Skeletal muscle cell (primary cell): ENCODE measurements around the gene MTMR1.

ENCODE experiments used
- DNase-seq: peaks from one replicate; pipeline ENCODE4 v3.0.0-alpha.2; 2010; ENCODE audit warnings: low read depth
- H3K4me3 ChIP-seq: 2 replicates; pipeline ENCODE4 v1.5.1; 2011; ENCODE audit warnings: low read depth, mild to moderate bottlenecking, control low read depth, low read length, moderate library complexity

Gene MTMR1

DNA sequence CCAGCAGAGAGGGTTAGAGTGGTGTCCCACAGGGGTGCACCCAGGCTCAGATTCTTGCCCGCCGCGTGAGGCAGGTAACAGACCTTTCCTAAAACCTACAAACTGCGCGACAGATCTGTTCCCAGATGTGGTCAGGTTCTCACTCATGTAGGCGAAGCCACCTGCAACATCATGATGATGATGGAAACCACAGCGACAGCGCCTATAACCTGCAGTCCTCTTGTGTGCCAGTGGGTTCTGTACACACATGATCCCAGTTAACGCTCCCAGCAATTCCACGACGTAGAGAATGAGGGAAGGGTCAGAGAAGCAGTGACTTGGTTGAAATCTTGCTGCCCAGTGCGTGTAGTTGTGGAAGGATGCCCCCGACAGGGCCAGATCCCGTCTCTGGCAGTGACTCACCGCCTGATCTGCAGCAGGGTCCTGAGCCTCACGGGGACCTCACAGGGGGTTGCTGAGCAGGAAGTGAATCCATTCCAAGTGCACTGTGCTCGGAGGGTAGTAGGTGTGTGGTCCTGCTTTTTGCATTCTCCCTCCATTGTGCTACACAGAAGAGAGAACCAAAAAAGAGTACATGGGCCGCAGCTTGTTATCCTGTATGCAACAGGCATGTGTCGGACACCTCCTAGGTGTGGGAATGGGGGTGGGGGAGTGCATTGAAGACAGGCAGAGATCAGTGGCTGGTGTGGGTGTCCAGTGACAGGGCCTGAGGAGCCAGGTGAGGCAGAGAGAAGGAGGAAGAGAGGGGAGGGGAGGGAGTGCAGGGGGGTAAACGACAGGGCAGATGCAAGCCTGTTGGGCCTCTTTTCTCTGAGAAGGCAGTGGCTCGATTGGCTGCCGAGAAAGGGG is 66.6 kb downstream of the MTMR1 start:
- no peak overlapping the region for H3K4me3 ChIP-seq
- DNase-seq: no peak

DNA sequence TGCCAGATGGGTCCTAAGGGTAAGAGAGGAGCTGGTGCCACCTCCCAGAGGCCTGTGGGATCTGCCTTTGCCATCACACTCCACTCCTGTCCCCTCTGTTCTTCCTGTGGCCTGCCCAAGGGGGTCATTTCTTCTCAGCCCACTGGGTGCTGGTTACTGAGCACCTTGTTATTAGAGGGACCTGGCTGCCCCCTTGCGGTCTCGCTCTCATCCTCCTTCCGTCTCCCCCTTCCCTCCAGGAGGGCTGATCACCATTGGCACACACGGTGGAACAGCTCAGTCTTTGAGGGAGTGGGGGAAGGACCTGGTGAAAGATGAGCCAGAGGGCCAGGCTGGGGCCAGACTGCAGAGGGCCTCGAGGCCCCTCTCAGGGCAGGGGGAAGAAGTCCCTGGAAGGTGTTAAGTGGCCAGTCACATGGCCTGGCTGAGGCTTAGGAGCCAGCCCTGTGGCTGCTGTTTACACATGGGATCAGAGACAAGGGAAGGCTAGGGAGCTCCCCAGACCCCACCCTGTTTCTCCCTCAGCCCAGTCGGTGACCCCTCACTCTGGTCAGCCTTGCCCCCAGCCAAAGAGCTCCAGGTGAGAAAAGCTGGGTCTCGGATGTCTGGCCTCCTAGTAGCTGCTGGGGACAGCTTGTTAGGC is 68.1 kb downstream of the MTMR1 start:
- H3K4me3 ChIP-seq: no peak overlapping the region
- DNase-seq: no peak

DNA sequence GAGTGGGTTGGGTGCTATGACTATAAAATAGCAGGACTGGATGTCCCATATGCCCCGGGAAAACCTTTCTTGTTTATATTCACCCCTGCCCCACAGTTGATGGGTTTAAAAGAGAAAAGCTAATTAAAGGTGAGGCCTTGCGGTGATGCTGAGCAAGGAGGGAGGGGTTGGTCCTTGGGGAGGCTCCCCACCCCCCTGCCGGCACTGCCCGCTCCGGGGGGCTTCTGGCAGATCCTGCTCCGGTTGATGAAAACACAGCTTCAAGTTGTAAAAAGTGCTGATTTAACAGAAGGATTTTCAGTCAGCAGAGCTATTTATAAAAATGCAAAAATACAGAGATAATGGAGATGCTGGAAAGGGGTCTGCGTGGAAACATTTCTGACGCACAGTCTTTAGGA is 68.6 kb downstream of the MTMR1 start:
- no peak overlapping the region for H3K4me3 ChIP-seq
- DNase-seq: no peak

DNA sequence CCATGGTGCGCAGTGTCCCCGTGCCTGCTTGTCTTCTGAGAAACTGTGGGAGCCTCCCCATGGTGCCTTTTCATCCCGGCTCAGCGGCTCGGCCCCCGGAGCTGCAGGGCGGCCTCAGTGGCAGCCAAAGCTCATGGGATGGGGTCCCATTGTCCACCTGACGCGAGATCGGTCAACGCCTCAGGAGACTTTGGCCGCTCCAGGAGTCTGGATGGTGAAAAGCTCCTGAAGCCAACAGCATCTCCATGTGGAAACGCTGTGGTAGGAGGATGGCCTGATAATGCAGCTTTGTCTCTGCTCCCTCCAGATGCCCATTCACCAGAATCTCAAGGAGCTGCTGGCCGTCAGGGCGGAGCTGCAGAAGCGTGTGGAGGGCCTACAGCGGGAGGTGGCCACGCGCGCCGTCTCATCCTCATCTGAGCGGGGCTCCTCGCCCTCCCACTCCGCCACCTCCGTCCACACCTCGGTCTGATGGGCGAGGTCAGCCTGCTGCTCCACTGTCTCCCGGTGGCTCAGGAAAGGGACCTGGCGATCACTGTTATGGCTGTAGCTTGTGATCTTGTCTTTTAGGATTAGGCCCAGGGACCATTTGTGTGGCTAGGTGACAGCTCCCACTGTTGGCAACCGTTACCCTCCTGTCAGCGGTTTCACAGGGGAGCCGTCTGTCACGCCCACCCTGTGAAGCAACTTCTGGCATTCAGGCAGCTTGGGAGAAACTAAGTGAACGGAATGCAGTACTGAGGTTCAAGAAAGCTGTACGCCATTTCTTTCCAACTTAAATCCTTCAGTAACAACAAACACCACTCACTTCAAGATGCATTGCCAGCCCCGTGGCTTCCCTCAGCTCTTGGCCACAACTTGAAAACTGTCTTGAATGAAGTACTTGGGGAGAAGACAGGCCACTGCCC is 69.3 kb downstream of the MTMR1 start:
- no peak overlapping the region for H3K4me3 ChIP-seq
- DNase-seq: no peak

DNA sequence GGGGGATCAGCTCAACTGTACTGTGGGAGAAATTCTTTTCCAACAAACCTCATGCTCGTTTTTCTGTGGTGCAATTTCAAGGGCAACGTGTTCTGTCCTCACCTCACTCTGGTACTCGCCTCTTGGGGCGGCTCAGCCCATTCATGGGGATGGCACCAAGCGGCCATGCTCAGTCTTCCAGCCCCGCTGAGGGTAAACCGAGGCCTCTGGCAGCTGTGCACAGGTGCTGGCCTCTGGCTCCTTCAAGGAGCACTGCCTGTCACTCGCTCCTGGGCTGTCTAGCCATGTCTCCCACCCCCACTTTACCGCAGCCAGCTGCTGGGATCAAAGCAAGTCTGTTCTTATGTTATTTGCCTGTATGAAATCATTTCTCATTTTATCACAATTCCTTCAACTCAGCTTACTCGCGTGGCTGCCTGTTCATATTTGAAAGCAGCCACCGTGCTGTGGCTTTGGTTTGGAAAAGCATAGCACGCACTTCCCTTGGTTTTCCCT is 70.2 kb downstream of the MTMR1 start:
- no peak overlapping the region for H3K4me3 ChIP-seq
- no peak for DNase-seq

DNA sequence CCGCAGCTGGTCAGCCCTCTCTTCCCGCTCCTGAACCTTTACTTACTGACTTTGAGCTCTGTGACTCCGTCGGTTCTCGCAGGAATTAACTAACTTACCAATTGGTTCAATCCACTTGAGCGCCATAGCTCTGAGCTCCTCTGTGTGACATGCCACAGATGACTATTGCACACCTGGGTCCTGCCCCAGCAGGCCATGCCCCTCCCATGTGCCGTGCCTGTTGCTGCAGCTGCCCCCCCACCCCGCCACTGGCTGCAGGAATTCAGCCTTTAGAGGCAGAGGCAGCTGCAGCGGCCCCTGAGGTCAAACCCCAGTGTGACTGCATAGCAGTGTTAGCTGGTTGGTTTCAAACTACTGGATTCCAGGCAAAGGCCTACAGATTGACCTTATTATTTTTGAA is 70.6 kb downstream of the MTMR1 start:
- no peak for DNase-seq
- H3K4me3 ChIP-seq: no peak overlapping the region

DNA sequence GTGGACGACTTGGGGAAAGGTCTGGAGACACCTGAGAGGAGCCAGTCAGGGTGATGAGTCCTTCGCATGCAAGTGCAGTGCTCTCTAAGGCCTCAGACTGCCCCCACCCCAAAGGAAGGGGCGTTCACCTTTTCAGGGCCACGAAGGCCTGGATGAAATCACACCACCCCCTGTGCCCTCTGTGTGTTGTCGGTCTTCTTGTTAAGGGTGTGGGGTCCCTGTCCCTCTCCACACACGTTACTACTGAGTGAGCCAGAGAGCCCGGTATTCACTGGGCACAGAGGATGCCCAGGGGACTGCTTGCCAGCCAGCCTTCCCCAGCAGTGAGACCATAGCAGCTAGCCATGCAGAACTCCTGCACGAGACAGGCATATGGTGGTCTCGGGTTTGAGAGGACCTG is 72.0 kb downstream of the MTMR1 start:
- no peak overlapping the region for H3K4me3 ChIP-seq
- no peak for DNase-seq

DNA sequence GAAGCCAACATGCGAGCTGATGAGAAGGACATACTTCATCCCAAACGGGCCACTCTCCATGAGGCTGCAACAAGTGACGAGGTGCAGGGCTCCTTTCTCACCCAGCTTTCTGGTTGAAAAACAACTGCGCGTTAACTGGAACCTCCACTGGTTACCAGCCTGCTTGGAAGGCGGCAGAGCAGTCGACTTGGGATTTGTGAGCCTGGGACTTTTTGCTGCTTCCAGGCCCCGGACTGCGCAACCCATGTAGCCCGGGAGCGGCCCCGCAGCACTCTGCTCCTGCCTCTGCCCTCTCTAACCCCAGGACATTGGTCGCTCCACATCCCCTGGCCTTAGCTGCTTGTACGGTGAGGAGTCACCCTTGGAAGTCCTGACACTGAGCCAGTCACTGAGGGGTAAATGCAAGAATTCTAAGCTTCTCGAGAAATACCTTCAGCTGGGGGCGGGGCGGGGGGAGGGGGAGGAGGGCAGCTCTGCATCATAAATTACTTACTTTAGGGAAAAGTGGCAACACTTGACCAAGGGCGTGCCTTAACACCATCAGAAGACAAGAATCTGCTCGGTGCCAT is 72.7 kb downstream of the MTMR1 start:
- H3K4me3 ChIP-seq: no peak overlapping the region
- DNase-seq: no peak

DNA sequence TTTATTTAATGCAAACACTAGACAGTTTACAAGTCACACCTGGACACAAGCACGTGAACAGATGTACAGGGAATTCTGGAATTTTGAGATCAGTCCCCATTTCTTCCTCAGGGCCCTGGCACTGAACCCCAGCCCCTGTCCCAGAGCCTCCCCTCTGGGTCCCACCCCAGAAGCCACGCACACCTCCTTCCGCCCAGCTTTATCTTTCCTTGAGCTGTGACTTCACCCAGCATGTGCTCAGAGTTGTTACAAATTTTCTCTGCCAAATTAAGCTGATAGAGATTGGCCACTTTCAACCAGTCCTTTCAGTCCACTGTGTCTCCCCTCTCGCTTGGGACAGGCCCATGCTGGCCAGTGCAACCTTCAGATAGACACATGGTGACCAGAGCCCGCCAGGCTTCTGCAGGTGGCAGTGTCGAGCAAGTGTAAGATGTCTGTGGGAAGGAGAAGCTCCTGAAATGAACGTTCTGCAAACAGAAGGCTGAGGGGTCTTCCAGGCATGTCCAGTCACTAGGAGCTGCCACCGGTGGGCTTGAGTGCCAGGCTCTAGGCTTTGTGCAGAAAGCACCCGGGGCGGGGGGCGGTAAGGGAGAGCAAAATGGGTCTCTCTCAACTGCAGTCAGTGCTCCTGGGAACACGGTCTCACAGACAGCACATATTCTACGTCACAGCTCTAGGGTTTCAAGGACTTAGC is 73.3 kb downstream of the MTMR1 start:
- no peak for DNase-seq
- H3K4me3 ChIP-seq: no peak overlapping the region

DNA sequence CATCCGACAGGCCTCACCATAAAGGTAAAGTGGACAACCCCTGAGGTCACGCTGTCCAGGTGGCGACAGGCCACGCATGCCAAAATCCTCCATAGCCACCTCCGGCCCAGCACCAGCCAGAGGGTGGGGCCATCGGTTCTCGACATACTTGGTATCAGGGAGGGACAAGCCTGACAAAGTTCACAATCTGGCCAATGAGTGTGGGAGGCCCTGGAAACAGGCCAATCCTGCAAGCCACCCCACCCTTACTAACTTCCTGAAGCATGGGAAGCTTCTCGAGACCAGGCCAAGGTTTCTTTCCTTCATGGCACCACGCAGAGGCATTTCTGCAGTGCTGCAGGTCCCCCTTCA is 73.8 kb downstream of the MTMR1 start:
- no peak for DNase-seq
- H3K4me3 ChIP-seq: no peak overlapping the region

DNA sequence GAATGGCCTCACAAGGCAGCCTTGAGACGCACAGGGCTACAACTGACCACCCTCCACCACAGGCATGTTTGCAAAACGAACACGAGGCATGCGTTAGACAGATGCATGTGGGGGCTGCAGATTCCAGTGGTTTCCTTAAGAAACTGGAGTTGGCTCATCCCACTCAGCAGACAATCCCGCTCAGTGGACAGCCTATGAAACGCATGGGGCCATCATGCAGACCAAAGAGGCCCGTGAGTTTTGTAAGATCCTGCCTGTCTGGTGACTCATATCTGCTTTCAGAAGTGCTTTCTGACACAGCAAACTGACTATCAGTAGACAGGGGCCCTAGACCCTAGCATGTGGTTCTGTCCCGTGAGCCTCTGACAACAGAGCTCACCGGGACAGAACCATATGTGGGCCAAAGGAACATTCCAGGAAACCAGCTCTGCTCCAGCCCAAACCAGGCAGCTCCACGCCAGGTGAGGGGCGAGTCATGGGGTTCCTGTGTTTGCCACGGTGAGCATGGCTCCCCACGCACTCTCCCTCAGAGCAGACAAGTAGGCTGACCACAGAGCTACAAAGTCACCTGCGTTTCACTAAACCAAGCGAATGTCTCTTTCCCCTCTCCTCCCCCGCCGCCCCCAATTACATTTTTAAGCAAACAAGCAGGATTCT is 74.4 kb downstream of the MTMR1 start:
- H3K4me3 ChIP-seq: no peak overlapping the region
- peak; percentile 84 for DNase-seq

DNA sequence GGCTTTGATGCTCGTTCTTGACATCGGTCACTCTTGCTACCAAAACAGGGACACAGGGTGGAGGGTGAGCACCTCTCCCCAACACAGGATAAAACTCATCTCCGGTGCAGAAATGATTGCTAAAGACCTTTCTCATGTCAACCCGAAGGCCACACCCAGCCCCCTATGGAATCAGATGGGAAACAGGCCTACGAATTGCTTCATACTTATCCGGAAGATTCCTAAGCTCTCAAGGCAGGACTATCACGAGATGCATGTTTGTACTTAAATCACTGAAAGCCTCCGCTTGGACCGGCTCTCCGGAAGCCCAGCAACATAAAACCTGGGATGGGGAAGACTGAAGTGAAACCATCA is 74.9 kb downstream of the MTMR1 start:
- DNase-seq: no peak
- H3K4me3 ChIP-seq: no peak overlapping the region

DNA sequence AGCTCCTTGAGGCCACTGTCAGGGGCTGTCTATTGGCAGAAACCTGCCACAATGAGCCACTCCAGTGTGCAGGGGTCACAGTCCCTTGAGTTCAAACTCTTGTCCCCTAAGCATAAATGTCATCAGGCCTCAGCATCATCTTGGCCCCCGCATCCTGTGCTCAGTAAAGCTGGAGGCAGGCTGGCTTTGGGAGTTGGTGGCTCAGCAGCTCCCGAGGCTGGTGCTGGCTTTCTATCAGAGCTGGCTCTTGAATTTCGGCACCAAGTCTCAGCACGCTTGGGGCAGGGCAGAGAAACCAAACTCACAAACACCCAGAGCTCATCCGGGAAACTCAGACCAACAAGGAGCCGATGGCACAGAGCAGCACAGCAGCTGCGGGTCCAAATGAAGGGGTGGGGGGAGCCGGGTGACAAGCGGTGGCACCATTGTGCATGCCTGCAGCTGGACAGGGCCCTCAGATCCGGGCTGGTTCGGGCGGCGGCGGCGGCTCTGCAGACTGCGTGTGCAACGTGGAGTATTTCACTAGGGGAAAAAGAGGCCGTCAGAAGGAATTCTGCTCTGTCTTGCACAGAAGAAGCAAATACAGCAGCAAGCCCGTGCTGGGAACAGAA is 75.5 kb downstream of the MTMR1 start:
- no peak overlapping the region for H3K4me3 ChIP-seq
- DNase-seq: no peak

DNA sequence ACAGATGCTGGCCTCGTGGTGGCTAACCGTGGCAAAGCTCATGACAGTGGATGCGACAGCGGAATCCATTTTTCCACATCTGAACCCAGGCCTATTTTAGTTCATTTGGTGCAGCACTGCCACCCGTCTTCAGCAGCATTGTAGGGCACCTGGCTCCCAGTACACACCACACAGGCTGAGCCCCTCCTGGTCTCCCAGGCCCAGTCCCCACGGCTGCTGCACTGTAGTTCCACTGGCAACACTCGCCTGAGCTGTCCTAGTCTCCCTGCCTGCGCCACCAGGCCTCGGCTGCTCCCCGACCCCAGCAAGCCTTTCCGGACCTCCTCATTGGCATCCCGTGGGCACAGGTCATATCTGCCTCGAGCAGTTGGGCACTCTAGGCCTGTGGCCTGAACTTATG is 76.2 kb downstream of the MTMR1 start:
- DNase-seq: no peak
- no peak overlapping the region for H3K4me3 ChIP-seq

DNA sequence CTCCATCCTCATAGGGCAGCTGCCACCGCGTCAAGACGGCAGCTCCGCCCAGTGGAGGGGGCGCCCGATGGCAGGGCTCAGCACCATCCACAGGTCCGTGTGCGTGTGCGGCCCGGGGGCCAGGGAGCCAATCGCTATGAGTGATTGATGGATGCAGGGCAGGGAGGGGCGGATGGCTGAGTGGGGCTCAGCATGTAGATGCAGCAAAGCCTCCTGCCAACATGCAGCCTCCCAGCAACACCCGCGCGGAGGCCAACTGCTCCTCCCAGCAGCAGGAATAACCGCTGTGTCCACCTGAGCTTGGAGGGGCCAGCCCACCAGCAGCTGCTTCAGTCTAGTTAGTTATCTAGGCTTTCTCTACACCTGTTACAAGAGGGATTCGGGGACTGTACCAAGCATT is 77.4 kb downstream of the MTMR1 start:
- no peak for DNase-seq
- no peak overlapping the region for H3K4me3 ChIP-seq

DNA sequence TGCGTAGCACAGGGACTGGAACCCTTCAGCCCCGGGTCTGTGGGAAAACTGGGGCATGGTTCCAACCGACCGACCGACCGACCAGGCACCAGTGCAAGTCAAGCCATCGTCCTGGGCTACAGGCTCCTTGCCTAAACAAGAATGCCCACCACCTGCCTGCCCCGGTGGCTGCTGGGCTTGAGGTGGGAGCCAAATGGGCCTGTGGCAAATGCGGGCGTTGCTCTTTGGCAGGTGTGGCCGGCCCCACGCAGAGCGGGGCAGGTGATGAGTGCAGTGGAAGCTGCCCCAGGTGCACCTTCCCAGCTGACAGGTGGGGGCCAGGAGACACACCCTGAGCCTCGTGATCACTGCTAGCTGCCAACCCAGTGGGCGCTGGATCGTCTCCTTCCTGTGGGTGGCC is 77.9 kb downstream of the MTMR1 start:
- no peak for DNase-seq

DNA sequence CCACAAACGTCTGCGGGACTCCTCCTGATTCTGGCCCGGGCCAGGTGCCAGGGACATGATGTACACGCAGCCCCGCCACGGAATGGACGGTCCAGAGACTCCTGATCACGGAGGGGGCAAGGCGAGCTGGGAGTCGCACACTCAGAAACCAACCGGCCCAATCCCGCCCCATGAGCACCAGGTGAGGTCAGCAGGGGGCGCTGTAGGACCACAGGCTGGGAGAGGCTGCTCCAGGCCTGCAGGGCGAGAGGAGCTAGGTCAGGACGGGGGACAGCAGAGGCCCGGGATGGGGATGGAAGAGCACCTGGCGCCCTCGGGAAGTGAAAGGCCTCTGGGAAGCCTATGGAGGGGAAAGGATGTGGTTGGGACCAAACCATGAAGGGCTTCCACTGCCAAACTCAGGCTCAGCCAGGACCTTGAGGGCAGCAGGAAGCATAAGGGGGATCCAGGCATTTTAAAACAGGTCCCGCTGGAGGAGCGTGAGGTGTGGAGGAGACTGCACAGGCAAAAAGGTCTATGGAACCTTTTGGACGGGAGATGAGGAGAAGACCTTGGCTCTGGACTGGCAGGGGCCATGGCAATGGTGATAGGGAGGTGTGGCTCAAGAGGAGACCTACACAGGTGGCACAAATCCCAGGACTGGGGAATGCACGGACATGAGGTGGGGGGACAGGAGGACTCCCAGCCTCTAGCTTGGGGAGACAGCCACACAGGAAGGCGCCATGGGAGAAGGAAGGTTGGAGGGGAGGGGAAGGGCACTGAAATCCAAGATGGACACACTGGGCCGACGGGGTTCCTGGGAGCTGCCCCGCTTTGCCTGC is 79.2 kb downstream of the MTMR1 start:
- no peak overlapping the region for H3K4me3 ChIP-seq
- DNase-seq: no peak

More for the DNA sequence above, 77.9 kb downstream of the MTMR1 start:
- no peak overlapping the region for H3K4me3 ChIP-seq

DNA sequence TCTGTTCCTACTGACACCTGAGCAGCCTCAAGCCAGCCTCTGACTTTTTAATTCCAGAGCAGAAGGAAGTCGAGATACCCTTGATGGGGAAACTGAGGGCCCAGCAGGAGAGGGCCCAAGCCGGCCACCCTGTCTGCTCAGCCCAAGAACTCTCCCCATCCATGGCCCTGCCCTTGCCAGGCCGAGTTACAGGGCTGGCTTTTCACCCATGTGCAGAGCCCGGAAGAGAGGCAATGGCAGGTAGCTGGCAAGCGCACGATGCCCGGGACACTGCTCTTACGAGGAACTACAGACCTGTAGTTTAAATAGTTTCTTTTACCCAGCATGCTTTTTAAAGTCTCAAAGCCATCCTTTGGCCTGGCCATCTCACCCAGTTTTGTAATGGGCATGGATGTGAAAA is 79.9 kb downstream of the MTMR1 start:
- no peak for DNase-seq
- no peak overlapping the region for H3K4me3 ChIP-seq
